ENCODE measurements around the gene DXO.

DNA sequence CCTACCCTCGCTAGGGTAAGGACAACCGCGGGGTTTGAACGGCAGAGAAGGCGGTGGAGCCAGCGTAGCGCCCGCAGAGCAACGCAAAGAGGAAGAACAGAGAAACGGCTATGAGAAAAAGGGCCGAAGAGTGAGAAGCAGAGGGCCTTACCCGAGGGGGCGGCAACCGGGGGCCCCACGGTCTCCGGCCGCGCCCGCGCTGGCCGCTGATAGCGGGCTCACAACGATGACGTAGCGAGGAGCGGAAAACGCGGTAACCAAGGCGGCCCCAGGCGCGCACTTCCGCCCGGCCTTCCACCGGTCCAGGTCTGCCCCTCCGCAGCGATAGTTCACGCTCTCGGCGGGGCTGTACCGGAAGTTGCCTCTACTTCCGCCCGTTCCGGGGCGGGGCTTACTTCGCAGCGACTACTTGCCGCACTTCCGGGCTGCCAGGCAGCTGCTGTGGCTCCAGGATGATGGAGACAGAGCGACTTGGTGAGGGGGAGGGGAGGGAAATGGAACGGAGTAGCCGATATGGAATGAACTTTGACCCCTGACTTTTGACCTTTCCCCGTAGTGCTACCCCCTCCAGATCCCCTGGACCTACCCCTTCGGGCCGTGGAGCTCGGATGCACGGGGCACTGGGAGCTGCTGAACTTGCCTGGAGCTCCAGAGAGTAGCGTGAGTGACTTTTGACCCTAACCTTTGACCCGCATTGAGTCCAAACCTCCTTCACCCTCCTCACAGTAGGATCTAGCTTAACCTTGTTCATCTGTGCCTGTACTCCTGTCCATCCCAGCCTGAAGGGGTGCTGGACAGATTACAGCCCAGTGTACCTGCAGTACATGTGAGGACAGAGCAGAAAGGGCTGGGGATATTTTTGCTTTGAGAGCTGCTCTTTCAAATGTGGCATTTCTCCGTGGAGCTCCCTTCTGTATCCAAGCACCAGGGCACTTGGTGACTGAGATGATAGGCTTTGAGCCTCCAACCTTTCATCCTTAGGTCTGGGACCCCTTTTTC lies 12.9 kb downstream of the DXO start, which contains the start of the genes NELFE and SKIC2:
- TF ChIP-seq MAX (IDR thresholded peaks at IDR 0.05) (peak; percentile 89), EP300 (IDR thresholded peaks at IDR 0.05; ENCODE audit: borderline replicate concordance) (no peak), RAD21 (IDR thresholded peaks at IDR 0.05; ENCODE audit: low read depth) (no peak), TAF1 (IDR thresholded peaks at IDR 0.05; ENCODE audit: low read depth) (peak; percentile 88)

Measured in Ishikawa (cell line).